CD4-positive, alpha-beta T cell treated with Interleukin-15 for 1 hour (primary cell): ENCODE measurements around the gene PEX16.

Experiments used
- DNase-seq: peaks from one replicate; pipeline ENCODE4 v3.0.0-alpha.2; 2020

PEX16 gene

DNA sequence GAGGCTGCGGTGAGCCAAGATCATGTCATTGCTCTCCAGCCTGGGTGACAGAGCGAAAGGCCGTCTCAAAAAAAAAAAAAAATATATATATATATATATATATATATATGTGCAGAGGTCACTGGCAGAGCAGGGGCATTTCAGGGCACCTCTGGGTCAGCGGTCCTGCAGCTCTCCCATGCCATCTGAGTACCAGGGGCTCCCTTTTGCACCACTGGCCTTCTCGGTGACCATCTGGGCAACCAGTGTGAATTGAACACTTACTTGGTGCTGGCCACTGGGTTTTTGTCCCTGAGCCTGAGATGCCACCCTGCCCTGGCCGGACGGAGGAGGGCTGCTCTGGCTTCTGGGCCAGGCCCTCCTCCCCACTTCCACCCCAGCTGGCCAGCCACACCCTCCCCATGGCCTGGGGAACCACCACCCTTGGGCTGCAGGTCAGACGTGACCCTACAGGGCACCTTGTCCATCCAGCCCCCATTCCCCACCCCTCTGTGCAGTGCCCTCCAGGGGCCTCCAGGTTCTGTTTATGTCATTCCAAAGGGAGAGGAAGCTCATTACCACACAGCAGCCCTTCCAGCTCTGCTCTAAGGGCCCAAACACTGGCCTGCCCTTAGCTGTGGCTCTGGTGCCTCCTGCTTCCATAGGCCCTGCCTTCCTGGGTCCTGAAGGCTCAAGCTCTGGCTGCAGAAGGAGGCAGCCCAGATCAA lies 22.0 kb downstream of the PEX16 start:
- no peak for DNase-seq

DNA sequence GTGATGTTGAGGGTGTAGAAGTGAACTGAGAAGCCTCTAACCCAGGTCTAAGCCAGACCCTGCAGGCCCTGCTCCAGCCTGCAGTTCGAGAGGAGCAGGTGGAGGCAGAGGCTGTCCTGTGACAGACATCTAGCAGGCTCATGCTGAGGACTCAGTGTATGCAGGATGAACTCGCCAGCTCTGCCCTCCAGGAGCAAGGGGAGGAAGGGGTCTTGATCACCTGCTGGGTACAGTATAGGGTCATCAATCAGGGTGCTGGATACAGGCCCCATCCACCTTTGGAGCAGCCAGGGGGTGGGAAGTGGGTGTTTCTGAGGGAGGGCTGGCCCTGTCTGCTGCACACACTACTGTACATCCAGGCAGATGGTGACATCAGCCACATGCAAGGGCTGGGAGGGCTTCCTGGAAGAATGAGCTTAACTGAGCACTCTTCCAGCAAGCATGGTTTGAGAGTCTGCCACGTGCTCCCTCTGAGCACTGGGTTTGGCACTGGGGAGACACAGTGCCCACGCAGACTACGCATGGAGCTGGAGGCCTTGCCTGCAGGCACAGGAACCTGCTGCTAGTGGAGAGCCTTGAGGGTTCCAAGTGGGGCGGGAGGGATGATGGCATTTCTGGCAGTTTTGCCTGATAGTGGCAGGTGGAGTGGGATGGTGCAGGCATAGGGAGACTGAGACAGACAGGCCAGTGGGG lies 23.0 kb downstream of the PEX16 start:
- DNase-seq: no peak

DNA sequence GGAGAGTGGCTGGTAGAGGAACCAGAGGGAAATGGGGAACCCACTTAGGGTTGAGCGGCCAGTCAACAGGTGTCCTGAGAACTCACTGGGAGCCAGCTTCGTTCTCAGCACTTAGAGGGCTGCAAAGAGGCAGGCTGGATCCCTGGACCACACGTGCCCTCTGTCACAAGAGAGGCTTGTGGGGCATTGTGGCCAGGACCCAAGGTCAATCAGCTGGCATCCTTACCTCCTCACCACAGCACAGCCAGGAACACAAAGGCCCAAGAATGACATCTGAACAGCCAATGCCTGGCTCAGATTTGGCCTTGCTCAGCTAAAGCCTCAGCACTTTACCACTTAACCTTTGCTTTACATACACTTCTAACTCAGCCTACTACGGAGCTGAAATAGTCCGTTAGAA lies 24.8 kb downstream of the PEX16 start:
- DNase-seq: no peak

DNA sequence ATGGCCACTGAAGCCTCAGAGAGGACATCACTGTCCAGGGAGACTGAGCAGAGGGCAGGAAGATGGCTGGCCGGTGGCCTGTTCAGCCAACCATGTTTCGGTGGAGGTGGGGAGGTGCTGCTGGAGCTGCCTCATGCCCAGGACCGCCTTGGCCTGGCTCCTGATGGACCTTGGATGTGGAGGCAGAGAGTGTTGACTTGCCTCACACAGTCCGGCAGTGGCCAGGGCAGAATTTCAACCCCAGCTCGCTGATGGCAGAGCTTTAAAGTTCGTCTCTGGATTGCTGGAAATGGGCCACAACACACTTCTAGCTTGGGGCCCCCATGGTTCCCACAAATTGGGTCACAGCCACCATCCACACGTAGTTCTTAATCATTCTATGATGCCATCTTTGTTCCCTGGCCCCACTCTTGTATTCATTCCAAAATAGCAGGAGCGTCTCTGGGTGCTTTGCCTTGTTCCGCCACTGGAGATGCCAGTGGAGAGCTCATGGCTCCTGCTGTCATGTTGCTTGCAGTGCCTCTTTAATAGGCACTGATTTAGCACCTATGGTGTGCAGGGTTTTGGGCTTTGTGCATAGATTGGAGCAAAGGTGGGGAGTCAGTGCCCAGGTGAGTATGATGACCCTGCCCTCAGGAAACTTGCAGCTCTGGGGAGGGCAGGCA lies 26.7 kb downstream of the PEX16 start:
- DNase-seq: no peak

DNA sequence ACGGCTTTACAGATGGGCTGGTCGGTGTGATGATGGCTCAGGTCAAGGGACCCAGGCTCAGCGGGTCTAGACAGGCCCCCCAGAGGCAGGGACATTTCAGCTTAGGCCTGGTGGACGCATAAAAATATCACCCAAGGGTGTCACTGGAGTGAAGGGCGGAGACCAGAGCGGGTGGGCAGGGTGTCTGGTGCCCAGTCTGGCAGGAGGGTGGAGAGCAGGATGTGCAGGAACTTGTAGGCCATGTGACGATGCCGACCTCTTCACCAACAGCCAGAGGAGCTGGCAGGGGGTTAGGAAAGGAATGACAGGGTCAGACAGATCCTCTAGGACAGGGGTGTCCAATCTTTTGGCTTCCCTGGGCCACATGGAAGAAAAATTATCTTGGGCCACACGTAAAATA lies 27.7 kb downstream of the PEX16 start:
- DNase-seq: no peak

DNA sequence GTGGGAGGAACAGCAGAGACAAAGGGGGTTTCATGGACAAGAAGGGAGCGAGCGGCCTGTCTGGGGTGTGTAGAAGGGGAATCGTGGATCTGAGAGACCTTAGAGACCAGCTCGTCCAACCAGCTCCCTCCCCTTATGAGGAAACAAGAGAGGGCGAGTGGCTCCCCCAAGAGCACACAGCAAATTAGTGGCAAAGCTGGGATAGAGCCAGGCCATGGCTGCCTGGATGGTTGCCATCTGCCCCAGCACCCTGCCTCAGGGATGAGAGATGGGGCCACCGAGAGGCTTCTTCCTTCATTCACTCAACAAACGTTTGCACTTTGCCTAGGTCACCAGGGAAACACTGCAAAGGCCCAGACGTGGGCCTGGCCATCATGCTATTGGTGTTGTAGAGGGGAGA lies 28.1 kb downstream of the PEX16 start:
- DNase-seq: no peak

DNA sequence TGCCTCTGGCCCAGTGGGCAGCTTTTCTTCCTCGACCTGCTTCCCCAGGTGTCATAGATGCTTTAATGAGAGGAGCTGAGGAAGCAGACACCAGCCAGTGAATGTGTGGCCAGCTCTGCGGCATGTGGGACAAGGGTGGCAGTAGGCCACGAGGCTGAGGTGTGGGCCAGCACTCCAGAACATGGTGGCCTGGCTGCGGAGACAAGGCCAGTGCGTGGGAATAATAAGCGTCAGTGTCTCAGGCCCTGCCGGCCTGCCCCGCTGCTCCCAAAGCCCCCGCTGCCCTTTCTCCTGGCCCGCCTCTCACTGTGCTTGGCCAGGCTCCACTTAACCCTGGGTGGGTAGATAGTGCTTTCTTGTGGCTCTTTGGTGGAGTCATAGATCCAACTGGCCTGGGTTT lies 30.1 kb downstream of the PEX16 start:
- DNase-seq: no peak

DNA sequence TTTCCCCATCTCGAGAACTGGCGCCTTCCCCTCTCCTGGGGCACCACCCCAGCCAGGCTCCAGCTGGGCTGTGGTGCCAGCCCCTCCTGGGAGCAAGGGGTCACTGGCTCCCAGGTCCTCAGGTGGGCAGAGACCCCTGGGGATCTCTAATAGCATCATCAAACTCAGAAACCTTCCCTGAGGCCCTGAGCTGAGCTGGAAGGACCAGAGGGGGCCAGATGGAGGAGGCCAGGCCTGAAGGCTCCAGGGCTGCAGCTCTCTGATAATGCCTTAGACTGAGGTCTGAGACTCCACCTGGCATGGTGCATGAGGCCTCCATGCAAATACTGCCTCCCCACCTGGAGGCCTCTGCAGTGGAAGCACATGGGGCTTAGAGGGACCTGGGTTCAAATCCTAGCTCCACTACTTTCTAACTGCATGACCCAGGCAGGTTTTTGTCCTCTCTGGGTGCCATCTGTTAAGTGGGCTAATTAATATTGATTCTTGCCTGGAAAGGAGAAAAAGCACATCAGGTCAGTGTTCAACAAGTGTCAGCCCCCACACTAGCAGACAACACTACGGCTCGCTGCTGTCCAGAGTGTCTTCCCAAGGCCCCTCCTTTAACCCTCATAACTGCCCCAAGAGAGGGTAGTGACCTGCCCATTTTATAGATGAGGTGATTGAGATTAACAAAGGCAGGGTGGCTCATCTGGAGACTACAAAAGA lies 30.7 kb downstream of the PEX16 start:
- no peak for DNase-seq

DNA sequence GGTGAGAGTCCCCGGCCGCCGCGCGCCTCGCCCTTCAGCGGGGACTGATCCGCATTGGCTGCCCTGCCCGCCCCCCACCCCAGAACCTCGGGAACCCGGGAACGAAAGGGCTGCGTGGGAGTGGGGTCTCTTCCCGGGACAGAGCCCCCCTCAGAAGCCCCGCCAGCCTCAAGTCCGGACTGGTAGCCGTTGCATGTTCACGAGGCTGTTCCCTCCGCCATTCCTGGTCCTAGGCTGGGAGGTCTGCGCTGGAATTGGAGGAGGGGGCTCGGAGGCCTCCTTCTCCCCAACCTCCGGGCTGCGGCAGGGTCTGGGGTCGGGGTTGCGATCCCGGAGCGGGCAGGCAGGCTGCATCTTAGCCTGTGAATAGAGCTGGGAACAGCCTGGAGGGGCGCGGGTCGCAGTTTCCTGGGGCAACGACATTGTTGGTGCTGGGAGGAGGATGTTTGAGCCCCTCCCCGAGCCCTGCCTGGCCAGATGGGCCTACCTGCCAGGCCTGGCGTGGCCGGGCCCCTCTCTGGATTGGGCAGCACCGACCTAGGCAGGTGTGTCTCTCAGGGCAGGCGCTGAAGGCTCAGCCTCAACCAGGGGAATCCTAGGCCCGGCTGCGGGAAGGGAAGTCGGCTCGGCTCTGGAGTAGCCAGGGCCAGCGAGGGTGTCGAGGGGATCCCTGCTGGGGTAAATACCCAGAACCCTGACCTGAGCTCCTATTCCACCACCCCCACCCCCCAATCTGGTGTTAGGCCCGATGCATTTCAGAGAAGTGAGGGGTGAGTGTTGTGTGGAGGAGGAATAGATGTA lies 31.6 kb downstream of the PEX16 start:
- no peak for DNase-seq

DNA sequence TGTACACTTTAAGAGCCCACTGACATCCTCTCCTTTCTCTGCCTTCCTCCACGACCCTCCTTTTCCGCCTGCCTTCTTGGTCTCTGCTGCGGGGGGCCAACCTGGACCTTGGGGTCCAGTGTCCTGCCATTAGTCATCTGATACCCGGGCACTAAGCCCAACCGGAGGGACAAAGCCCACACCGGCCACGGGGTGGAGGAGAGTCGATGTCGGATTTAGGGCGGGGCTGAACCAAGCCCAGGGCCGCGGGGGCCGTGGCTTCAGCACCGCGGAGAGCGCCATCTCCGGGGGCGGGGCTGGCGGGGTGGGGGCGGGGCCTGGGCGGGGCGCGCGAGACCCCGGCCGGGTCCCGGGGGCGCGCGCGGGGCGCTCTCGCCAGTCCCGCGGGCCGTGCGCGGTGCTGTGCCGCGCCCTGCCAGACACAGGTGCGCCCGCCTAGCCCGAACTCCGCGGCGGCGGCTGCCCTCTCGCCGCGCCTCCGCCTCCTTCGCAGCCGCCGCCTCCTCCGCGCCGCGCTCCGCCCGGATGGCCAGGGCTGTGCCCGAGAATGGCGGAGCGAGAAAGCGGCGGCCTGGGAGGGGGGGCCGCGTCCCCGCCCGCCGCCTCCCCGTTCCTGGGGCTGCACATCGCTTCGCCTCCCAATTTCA lies 32.3 kb downstream of the PEX16 start, which contains the start of gene MAPK8IP1:
MAPK8IP1 (plus strand) TSS at position 378 of the 647 bp plus-strand sequence; CDS start at position 548, 170 bp downstream.
- peak; percentile 48 for DNase-seq

DNA sequence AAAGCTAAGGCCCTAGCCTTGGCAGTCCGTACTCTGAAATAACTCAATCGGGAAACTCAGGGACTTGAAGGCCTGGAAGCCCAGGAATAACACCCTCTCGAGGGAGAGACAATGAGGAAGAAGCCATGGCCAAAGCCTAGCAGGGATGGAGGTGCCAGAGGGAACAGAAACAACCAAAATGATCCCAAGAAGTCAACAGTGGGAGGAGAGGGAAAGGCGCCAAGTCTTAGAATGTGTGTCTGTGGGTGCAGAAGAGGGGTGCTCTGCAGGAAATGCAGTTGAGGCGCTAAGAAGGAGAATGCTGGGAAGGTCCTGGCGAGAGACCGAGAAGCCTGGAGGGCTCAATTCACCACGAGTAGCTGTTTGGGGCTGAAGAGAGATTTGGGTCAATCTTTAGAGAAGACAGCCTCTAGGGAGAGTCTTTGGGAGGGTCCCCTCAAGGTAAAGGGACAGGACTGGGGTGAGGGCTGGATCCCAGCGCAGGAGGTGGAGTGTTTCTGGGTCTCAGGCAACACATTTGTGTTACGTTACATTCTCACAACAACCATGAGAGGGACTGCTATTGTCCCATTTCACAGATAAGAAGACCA lies 33.0 kb downstream of the PEX16 start:
- no peak for DNase-seq

DNA sequence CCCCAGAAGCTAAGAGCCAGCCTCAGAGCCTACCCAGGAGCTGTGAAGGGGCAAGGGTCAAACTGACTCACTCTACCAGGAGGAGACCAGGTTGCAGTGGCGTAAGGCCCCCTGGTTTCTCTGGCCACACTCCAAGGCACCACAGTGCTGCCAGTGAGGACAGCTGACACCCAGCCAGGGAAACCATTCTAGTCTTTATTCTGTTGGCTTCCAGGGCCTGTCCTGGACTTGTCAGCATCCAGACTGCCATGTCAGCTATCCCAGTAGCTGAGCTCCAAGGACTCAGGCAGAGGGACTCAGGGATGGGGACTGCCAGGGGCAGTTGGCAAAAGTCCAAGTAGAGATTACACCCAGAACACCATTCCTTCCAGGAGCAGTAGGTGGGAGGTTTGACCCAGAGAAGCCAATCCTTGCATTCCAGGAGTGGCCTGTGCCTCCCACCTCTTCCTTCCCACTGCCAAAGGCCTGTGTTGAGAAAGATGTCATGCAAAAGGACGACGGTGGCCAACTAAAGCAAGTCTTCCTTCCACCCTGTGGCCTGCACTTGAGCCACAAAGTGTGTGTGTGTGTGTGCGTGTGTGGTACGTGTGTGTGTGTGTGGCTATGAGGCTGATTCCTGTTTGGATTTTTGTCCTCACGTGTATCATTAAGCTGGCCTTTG lies 35.8 kb downstream of the PEX16 start:
- no peak for DNase-seq

DNA sequence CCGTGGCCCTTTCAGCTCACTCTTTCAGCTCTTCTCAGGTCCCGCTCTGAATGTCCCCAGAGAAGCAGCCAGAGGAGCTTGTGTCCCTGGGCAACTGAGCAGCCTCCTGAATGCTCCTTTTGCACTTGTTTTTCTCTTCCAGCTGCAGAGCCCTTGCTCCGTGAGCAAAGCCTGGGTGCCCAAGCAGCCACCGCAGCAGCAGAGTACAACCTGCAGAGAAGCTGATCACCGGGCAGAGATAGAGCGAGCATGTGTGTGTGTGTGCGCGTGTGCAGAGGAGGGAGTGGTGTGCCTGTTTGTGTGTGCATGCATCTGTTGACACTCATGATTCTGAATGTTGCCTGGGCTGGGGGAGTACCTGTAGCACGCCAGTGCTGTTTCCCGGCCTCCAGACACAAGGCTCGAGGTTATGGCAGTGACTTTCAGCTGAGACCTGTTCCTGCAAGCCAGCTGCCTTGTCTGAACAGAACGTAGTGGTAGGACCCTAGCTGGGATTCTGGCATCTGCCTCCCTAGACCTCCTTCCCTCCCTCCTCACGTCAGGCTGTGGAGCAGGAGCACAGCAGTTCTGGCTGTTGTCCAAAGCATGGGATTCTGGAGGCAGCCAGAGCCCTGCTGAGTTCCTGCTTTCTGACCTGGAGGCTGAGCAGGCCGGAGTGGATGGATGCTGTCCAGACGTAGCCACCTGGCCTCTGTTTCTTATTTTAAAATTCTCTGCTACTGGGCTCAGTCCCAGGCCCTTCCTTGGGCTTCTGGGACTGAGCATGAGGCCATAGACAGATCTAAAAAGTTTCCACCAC lies 36.7 kb downstream of the PEX16 start:
- DNase-seq: no peak

DNA sequence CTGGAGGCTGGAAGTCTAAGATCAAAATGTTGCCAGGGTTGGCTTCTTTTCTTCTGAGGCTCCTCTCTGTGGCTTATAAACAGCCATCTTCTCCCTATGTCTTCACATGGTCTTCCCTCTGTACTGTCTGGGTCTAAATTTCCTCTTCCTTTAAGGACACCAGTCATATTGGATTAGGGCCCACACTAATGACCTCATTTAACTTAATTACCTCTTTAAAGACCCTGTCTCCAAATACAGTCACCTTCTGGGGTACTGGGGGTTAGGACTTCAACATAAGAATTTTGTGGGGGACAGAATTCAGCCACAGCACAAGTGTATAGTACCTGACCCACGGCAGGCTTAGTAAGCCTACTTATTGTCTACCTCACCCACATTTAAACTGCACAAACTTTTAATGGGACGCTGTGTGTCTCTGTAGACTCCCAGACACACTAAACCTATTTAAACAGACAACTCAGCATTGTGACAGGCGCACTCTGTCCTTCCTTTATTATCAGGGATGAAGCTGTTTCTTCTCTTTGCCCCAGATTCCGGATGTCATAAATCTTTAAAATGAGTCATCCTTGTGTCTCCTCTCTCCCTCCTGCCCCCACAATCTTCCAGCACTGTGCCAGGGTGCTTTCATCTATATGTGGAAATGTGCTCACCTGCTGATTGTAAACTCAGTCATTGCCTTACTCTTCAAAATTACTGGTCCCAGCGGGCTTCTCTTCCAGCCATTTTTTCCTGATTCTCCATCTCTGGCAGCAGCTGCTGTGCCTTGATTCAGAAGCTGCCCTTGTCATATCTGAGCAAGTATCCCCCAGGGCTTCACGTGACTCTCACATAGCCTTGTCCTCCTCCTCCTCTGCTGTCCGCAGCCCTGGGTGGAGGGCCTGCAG lies 37.6 kb downstream of the PEX16 start:
- no peak for DNase-seq

DNA sequence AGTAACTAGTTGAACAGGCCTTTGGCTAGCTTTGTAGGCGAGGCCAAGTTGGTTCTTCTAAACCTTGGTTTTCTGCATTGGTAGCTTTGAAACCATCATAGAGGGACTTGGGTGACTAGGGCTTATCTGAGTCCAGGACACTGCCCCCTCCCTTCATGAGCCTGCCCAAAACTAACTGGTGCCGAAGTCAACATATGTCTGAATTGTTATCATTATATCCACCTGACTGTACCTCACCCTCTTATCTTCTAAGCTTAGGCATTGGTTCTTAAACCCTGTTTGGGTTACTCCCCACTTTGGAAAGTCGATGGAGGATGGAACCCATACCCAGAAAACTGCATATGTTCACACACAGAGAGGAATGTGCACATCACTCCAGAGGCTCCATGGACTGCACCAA lies 39.8 kb downstream of the PEX16 start:
- no peak for DNase-seq

DNA sequence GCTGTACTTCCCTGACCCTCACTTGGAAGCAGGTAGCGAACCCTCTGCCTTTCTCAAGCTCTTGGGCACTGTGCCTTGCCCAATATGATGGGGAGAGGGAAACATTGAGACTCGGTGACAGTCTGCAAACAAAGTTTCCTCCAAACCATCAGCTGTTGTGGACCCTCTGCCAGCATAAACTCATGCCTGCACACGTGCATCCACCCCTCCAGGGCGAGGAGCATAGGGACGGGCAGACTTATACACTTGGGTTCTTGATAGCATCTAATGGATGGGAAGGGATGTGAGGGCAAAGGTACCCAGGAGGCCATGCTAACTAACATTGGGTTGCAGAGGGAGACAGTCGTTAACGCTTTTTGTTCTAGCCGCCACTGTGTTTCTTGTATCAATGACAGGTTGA lies 40.5 kb downstream of the PEX16 start:
- DNase-seq: no peak

DNA sequence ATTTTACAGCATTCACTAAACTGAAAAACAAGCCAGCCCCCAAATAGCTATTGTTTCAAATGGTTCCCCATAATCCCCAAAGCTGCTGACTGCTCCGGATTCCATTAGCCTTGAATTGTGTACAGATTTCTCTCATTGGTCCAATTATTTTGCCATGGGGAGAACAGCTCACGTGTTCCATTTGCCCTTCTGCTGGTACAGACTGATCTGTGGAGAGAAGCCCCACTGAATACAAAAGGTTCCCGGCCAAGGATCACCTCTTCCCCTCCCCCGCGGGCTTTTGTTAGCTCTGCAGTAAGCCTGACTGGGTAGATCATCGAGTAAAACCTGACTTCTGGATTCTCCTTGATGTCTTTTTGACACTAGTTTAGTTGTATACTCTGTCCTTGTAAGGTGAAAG lies 41.3 kb downstream of the PEX16 start:
- no peak for DNase-seq

DNA sequence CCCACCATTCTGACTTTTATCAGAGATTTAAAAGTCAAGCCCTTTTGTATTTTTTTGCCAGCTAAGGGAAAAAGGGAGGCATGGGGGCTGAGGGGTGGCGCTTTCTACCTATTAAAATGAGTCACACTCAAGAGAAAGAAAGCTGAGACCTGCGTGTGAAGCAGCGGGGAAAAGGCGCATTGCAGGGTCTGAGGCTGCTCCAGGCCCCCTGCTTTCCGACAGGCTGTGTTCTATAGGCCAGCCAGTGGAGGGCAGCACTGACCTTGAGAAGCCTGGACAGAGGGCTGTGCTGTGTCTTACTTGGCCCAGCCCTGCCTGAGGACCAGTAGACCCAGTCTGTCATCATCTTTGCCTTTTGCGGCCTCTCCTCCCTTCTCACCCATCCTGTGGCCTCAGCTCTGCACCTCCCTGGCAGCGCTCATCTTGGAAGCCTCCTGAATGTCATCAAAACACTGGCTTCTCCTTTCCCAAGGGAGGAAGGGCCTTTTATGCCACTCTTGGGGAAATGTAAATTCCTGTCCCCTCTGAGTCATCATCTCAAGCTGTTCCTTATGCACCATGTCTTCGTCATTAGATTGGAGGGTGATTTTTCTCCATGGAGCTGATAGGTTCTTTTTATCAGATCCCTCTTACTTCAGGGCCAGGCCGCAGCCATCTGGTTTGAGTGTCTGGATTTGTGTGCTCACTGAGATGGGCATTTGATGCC lies 44.9 kb downstream of the PEX16 start:
- peak; percentile 35 for DNase-seq

DNA sequence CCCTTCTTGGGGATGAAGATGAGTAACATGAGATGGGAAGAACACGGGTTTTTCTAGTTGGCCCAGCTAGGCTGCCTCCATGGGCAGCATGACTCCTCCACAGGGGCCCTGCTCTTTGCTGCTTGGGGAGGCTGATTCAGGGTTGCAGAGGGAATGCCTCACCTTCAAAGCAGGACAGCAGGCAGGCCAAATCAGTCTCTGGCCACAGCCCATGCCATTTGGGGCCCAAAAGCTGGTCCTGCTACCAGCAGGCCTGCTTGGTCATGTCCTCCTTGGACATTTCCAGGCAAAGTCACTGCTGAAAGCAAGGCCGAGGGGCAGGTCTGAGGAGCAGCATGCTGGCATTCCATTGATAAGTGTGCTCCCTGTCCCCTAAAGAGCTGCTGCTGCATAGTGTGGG lies 46.0 kb downstream of the PEX16 start:
- DNase-seq: no peak
